Renal cortical epithelial cell (primary cell): ENCODE data around the gene MYBPC1. TPM values are rescaled to one million over a fixed set of nuclear protein-coding genes. Genes with fewer than 3 reads are reported as not detected.

Experiments used
- DNase-seq: peaks from one replicate; pipeline ENCODE4 v3.0.0-alpha.2; 2011; ENCODE audit warnings: low read depth
- total RNA-seq: library from RNA; depleted of rRNA; stranded (reverse); fragments of >200 nt; gene quantifications from 2 replicates; pipeline ENCODE4 v1.2.3, GENCODE V29; 2014

Gene MYBPC1
- total RNA-seq, 1 donor from 2014 or later: not detected

DNA sequence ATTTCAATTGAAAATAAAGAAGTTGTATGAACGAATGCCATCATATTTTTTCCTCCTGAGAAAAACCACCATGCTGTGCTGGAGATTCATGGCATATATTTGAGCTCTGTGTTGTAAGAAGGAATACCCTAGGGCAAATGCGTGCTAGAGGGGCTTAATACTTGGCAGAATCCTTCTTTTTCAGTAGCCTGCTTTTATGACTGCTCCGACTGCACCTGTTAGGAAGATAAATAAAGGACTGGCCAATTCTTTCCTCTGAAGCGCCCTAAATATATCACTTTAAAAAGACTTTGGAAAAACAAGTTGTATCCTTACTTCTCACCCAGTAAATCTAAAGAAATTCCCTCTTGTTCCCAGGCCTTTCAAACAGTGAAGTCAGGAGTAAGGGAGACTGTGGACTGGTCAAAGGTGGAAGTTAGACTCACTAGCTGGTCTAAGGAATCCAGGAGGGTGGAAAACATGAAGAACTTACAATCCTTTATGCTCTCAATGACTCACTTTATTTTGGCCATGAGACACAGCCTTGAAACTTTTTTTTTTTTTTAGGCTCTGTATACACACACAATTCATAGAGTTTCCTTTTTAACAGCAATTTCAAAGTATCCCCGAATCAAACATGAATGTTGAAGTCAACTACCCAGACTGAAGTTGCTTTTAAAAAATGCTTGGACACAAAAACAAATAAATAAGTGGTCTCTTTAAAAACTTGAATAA lies 5.2 kb downstream of the MYBPC1 start:
- no peak for DNase-seq

DNA sequence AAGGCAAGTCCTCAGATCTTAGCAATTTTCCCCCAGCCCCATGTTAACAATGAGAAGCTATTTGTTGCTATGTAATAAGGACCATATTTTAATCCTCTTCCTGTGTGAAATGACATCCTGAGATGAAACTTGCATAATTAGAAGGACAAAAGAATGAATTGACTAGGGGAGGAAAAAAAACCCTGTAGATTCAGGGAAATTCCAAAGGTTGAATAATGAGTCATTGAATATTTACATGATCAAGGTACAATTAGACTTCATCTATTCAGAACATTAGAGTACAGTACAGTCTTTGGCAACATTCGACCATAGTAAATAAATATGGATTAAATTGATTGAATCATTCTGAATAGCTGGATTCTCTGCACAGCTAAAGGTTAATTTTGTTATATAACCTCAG lies 9.4 kb downstream of the MYBPC1 start:
- peak; percentile 41 for DNase-seq

DNA sequence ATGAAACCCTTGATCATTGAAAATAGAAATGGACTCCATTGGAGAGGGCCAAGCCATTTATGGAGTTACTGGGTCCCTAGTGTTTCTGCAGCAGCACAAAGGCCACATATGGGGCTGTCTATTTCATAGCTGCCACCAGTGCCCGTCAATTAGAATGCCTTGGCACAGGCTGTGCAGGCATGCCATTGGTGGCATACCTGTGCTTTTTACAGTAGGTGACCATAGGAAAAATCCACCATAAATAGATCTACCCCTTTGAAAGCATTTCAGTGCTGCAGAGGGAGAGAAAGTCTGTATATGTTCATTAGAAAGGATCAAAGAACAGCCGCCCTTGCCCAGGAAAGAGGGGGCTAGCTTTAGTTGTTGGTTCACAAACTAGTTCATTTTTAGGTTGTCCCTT lies 13.1 kb downstream of the MYBPC1 start:
- DNase-seq: no peak

DNA sequence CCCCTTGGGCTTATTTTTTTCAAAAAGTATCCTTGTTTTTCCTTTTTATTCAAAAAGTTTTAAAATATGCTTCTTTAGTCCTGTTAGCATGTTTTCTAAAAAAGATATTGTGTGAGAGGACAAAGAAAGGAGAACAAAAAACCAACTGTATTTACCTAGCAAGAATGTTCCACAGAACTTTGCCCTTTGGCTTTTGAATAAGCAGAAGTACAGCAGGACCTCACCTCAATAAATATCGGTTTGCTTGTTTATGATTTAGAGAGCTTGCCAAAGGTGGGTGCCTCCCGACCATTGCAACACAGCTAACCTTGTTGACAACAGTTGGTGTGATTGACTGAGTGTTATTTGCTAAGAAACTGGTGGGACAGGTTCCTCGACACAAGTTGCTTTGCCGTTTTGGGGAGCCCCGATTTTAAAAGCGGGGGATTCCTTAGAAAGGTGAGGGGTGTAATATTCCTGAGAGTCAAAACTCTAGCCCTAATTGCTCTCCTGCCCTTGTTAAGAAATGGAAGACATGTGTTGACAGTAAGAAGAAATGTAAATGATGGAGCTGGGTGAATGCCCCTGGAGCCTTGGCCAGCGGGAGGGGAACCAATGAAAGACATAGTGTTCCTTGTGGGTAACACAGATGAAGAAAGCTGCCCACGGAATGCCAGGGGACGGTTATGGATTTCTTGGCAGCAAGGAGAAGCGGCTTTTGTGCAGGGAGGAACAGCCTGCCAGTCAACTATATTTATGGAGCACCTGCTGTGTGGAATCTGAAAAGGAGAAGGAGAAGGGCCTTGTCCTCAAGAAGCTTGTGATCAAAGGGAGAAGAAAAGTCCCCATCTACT lies 13.7 kb downstream of the MYBPC1 start:
- no peak for DNase-seq

DNA sequence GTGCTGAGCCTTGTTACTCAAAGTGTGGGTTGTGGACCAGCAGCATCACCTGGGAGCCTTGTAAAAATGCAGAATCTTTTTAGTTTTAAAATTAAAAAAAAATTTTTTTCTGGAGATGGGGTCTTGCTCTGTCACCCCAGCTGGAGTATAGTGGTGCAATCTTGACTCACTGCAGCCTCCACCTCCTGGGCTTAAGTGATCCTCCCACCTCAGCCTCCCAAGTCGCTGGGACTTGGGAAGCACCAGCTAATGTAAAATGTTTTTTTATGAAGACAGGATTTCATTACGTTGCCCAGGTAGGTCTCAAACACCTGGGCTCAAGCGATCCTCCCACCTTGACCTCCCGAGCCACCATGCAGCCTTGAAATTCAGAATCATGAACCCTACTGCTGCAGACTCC lies 14.4 kb downstream of the MYBPC1 start:
- no peak for DNase-seq

DNA sequence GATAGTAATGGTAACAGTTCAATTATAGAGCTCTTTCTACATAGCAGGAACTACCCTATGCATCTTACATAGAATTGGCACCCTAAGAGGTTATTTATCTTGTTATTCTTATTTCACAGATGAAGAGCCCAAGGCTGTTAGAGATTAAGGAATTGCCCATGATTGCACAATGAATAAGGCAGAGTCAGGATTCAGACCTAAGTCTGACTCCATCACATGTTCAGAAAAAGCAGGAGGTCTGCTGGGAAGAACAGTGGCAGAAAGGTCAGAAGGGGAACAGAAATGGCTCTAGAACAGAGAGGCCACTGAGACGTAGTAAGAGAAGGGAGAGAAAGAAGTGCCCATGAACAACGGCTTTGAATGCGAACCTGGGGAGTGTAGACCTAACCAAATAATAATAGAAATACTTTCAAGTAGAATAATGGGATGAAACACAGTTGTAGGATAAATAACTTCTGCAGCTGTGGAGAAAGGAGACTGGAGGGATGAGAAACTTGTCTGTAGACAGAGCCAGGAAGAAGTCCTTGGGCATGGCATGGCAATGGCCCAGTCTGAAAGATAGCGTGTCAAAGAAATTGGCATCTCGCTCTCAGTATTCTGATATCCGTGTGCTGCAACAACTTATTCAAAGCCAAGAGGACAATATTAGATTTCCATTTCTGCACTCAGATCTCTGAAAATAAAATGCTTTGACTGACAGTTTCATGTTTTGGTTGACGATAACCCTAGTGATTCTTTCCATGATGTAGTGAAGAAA lies 17.6 kb downstream of the MYBPC1 start:
- no peak for DNase-seq

DNA sequence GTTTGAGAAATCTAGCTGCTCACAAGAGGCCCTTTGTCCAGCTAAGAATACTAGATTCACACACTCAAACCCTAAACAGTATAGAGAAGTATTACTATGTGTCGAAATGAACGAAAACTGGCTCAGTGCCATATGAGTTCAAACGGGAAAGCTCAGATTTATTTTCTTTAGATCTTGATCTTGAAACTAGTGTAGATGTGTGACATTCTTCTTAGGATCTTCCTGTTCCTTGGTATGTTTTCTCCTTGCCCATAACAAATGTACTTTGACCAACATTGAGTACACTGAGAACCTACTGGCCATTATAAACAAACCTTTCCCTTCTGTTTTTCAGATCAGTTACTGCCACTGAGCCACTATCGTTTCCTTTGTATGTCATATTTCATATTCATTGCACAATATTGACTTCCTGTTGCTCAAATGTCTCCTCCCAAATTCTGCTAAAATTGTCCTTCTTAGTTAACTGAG lies 21.3 kb downstream of the MYBPC1 start:
- no peak for DNase-seq

DNA sequence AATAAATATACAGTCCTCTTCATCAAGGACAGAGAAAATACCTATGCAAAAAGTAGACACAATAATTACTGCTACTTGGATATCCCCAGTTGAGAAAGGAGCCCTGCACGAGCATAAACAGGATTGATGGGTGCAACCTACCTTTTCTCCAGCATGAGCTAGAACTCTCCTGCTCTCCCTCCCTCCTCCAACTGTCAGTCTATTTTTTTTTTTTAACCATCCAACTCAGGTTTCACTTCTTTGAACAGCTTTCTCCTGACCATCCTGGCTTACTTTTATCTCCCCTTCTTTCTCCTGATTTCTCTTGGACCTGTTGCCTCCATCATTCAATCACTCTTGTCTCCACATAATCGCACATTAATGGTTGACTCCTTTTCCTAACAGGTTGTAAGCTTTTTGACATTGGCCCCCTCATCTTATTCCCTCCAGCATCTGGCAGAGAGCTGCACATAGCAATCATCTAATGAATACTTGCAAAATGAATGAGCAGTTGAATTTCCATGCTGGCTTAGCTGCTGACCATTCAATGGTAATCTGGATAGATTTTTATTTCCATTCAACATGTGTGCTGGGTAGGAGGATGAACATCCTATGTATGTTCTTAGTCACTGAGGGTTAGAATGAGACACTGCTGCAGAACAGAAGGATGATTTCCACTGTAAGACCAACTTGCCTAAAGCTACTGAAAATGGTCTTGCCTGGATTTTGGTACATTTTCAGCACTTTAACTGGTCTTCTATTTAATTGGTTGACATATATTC lies 24.4 kb downstream of the MYBPC1 start:
- DNase-seq: no peak

DNA sequence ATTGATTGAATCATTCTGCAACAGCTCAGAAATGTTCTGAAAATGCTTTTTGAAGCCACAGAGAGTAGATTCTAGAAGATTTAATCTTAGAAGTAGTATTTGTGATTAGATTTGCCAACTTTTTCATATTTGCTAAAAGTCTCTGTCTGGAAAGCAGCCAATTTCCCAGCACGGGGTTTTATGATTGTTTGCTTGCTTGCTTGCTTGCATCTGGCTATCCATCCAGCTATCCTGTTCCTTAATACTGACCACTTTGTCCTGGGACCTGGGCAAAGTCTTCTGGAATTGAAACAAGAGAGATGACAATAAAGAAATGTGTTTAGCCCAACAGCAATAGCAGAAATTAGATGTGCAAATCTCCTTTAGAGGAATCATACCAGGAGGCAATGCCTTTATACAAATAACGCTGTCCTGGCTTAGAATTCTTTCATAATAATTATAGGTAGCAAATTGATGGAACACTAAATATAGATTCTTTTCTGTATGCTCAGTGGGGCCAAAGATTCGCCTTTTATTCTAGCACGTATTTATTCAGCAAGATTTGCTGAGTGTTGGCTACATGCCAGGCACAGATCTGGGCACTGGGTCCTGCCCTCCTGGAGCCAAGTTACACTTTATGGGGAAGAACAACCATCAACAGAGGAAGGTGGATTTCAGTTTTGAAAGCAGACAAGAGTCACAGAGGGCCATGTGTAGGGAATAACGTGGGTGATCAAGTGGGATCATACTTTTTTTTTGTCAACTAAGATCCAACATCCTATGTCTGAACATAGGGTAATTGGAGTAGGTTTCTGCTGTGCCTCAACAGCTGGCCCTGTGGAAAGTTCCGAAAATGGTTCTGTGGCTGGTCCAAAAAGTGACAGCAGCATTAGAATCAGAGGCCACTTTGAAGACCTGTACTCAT lies 25.3 kb downstream of the MYBPC1 start:
- DNase-seq: no peak

DNA sequence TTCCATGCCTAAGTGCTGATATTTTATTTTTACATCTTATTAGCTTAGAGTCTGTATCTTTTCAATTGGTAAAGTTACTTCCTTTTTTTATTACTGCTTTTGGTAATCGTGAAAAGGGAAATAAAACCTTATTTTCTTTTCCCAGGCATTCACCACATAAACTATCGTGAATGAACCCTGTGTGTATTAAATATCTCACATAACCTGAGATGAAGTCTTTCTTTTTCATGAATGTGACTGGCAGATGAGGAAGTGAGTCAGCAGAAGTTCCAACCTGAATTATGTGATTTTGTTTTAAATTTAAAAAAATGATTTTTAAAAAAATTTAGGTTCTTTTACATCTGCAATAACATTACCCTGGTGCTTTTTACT lies 26.0 kb downstream of the MYBPC1 start:
- no peak for DNase-seq

DNA sequence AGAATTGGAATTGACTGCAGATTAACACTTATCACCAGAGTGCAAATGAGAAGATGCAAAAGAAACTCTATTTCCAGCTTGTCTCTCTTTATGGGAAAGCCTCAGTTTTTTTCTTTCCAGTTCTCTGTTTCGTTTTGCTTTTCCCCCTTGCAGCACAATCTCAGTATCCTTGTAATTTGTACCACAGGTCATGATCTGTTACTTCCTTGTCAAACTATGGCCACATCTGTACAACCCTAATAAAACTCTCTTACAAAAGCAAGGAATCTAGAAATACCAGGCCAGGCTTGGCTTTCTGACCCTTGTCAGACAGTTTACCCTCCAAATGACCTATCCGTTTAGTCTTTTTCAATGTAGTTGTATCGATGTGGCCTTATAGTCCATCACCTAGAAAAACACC lies 33.9 kb downstream of the MYBPC1 start:
- DNase-seq: no peak

DNA sequence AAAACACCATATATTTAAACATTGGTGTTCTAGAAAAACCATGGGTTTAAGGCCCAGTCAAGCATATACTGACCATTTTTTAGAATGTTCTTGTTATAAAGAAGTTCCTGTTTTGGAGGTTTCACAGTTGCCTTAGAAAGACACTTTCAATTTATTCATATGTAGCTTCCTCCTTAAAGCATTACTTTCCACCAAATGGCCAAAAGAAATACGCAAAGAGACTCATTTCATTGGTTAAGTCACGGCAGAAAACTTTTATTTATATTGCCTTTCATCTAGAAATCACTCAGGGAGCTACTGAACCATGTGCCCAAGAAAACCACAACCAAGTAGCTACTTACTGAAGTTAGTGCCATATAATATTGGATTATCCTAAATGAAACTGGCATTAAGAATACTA lies 40.0 kb downstream of the MYBPC1 start:
- DNase-seq: no peak

DNA sequence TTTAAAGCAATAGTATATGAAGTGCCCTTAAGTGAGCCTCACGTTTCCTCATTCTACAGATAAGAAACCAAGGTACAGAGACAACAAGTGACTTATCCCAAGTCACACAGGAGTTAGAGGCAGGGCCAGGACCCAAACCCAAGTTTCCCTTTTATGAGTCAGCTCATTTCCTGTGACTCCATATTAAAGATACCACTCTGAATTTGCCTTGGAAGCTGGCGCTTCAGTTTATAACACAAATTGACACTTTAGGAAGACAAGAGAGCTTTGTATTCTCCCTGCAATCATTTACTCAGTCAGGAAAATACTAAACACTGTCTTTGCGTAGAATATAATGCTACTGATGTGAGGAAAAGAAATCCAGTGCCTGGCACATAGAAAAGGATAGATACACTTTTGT lies 43.2 kb downstream of the MYBPC1 start:
- DNase-seq: no peak

DNA sequence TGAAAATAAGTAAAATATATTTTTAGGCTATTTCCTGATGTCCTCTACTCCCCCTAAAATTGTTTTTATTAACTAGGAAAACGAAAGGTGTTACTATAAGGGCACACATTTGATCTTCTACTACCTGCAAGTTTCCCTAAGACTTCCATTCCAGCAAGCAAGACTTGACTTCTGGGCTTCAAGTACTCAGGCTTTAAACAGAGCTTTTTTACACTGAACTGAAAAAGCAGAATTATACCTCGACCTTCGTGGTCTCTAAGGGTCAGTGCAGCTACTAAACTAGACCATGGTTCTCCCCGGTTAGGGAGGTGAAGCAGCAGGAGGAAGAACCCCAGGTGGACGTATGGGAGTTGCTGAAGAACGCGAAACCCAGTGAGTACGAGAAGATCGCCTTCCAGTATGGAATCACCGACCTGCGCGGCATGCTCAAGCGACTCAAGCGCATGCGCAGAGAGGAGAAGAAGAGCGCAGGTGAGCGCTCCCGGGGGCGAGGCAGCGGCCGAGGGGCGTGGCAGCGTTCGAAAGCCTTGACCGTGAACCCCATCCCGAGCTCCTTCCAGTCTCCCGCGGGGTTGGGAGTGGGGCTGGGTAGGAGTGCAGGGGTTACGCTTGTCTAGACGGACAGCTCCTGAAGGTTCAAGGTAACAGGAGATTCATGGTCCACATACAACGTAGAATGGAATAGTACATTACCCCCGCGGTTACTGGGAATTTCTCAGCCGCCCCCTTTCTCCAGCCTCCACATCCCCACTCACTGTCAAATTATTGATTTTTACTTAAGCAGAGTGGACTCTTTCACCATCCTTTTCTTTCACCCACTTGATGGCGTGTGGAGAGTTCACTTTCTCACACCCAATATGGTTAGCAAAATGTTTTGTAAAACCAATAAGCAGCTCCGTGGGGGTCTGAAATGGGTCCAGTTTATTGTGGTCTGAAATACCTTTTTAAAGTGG lies 47.6 kb downstream of the MYBPC1 start:
- DNase-seq: peak; percentile 4

DNA sequence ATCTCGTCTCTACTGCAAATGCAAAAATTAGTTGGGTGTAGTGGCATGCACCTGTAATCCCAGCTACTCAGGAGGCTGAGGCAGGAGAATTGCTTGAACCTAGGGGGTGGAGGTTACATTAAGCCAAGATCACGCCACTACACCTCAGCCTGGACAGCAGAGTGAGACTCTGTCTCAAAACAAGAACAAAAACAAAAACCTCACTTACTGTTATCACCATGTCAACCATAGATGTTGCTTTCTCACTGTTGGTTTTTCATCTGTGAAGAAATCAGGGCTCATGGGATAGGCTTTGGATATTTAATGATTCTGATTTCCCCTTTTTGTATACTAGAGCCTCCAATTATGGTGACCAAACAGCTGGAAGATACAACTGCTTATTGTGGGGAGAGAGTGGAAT lies 52.9 kb downstream of the MYBPC1 start:
- no peak for DNase-seq

DNA sequence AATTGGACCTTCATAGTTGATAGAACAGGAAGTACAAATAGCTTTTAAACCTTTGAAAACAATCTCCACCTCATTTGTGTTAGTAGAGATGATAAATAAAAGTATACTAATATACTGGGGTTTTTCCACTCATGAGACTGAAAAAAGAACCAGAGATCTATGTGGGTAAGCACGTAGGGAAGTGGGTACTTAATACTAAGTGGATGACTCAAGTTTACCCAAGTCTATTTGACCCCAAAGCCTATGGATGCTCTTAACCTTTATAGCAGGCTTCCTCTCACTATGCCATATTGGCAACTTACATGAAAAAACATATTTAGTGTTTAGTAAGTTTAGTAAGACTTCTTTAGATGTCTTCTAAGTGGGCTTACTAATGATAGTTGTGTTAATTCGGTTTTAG lies 53.4 kb downstream of the MYBPC1 start:
- no peak for DNase-seq

DNA sequence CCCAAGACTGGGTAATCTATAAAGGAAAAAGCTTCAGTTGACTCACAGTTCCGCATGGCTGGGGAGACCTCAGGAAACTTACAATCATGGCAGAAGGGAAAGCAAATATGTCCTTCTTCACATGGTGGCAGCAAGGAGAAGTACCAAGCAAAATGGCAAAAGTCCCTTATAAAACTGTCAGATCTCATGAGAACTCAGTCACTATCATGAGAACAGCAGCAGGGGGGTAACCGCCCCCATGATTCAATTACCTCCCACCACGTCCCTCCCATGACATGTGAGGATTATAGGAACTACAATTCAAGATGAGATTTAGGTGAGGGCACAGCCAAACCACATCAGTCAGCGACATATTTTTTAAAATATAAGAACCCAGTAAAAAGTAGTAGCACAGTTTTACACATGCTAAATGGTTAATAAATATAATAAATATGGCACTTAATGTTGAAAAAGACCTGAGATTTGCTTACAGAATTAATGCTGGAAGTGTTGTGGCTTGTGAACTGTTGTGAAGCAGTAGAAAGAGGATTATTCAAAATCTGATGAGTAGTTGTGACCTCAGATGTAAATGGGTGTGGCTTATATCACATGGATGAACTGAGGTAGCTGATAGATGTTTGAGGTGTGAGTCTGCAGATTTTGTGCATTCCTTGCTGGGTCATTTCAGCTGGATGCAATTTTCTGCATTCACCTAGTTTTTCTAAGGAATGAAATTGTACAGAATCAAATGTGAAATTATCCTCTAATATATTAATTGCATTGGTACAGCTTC lies 55.8 kb downstream of the MYBPC1 start:
- peak; percentile 6 for DNase-seq

DNA sequence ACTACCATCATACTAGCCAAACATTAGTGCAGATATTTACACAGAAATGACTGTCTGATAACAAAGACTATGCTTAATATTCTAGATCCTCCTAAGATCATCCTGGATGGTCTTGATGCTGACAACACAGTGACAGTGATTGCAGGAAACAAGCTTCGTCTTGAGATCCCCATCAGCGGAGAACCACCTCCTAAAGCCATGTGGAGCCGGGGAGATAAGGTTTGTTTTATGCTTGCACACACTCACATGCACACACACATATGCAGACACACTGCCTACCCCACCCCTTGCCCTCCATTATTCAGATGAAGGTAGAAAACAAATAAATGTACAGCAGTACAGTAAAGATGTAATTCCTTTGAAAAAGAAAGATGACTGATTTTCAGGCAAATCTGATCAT lies 58.3 kb downstream of the MYBPC1 start:
- no peak for DNase-seq

DNA sequence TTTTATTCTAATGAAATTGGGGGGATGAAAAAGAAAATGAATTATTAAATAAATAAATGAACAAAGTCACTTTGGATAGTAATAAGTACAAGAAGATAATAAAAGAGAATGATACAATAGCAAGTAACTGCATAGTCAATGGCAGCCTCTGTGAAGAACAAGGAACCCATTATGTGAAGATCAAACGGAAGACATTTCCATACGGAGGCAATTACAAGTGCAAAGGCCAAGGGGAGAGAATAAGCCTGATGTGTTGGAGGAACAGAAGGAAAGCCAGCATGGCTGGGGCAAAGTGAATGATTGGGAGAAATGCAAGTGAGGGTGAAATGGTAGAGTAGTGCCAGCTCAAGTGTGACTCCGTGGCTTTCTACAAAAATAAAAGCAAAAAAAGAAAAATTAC lies 58.7 kb downstream of the MYBPC1 start:
- DNase-seq: no peak
